ENCODE measurements around the gene LRRC28. TPM values are rescaled to one million over a fixed set of nuclear protein-coding genes. Genes with fewer than 3 reads are reported as not detected.

The LRRC28 gene
- total RNA-seq, 1 experiment from 2014 or later, result 30.5 TPM

DNA sequence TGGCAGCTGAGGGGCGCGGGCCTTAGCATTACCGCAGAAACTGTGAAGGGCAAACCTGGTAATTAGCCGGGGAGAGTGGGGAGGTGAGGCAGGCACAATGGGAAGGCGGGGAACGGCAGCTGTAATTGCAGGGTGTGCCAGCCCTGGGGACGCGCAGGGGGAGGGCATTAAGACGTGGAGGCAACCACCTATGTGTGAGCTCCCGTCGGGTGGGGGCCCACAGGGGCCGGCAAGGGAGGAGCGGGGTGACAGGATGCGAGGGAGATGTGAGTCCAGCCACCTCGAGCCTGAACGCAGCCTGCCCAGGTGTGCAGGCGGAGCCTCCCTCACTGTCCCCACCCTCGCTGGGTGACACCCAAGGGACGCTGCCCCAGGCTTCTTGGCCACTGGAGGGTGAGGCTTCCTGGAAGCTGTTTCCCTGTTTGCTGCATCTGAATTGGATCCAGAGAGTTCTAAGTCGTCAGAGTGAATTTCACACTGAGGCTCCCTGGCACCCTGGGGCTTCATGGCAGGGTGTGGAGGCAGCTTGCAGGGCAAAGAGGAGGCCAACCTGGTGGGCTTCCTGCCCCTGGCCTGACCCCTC, 183.9 kb downstream of the LRRC28 start:
- no peak for DNase-seq (ENCODE audit: low spot score)

DNA sequence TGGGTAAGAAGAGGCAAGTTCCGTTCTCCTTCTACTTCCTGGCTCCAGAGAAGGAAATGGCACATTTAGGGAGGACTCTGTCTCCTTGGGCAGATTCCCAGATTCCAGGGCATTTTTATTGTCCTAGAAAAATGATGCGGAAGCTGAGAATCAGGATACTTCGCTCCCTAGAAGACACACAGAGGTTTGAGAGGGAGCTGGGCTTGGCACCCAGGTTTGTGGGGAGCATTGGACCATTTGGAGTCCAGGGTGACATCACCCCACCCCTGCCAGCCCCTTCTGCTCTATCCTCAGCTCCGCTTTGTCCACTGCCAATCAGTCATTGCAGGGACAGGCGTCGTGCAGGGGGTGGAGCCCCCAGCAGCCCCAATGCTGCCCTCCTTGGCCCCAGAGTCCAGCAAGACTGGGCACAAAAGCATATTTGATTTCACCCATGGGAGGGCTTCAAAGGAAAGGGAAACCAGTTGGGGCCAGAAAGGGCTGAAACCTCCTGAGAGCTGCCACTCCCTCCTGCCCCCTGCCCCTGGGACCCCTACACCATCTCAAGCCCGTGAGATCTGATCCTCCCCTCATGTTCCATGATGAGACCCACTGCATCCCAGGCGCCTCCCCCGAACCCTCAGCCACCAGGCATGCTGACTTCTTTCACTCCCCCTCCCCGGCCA, 184.7 kb downstream of the LRRC28 start:
- no peak for DNase-seq (ENCODE audit: low spot score)

DNA sequence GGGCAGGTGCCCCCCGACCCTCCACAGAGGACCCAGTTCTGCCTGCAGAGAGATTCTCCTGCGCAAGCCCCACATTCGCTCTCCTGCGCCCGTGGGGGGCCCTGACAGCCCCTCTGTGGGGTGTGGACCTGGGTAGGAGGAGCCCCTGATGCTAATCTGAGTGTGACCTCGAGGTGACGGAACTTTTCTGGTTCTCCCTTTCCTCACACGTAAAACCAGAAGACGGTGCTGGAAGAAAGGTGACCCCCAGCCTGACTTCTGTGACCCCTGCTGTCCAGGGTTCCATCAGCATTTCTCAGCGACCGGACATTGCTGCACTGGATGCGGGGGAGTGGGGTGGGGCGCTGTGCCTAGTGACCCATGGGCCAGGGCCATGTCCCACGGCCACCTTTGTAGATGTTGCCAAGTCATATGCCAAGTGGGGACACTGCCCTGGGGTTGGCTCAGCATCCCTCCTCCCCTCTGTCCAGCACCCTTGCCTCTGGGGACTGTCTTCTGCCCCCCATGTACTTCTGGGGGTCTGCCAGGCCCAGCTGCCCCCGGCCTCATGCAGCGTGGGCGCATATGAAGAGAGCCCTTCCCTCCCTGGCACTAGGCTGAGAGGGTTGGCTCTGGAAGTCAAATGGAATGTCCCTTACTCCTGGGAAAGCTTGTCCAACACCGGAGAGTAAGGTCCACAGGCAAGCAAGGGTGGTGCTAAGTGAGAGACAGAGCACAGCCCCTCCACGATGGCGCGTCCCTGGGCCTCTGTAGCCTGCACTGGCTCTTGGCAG, 185.4 kb downstream of the LRRC28 start:
- no peak for DNase-seq (ENCODE audit: low spot score)

DNA sequence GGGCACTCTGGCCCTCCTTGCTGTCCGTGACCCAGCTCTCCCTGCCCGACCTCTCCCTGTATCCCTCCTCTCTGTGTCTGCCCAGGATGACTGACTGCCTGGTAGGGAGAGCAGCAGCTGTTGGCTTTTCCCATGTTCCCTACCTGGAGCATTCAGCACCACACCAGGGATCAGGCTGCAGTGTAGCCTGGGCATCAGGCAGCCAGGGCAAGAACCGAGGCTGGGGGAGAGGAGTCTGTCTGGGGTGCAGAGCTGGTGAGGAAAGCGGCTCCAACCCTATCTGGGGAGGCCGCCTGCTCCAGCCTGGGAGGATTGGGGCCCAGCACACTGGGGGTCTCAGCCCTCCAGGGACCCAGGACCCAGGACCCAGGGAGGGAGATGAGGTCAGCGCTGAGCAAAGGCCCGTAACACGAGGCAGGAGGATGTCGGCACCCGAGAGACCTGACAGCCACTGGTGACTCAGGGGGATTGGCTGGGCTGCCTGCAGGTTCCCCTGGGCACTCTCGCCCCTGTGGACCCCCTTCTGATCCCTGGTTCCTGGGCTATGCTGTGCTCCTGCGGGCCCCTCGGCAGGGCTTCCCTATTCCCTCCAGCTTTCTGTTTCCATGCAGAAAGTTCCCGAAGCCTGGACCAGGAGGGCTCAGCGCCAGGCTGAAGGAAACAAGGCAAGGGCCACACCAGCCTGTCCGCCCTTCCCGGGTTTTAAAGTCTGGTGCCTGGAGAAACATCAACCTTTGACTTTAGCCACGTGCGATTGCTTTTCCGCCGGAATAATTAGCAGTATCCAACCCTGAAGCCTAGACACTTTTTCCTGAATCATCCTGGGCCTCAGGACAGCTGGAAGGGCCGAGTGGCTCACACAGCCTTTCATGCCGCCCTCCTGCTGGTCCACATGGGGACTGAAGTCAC, 186.3 kb downstream of the LRRC28 start:
- no peak for DNase-seq (ENCODE audit: low spot score)

DNA sequence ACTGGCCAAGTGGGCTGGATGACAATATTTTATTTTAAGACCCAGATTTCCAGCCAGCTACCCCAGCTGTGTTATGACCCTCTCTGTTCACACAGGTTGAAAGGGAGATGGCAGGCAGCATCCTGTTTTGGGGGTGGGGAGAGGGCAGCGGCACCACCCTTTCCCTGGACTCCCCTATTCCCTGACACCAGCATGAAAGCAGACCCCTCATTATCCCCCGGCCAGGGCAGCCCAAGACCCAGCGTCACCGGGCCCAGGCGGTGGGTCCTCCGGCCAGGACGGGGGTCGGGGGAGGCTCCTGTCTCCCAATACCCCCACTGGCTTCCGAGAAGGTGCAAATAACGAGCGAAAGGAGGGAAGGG, 186.9 kb downstream of the LRRC28 start:
- DNase-seq (ENCODE audit: low spot score), result no peak

DNA sequence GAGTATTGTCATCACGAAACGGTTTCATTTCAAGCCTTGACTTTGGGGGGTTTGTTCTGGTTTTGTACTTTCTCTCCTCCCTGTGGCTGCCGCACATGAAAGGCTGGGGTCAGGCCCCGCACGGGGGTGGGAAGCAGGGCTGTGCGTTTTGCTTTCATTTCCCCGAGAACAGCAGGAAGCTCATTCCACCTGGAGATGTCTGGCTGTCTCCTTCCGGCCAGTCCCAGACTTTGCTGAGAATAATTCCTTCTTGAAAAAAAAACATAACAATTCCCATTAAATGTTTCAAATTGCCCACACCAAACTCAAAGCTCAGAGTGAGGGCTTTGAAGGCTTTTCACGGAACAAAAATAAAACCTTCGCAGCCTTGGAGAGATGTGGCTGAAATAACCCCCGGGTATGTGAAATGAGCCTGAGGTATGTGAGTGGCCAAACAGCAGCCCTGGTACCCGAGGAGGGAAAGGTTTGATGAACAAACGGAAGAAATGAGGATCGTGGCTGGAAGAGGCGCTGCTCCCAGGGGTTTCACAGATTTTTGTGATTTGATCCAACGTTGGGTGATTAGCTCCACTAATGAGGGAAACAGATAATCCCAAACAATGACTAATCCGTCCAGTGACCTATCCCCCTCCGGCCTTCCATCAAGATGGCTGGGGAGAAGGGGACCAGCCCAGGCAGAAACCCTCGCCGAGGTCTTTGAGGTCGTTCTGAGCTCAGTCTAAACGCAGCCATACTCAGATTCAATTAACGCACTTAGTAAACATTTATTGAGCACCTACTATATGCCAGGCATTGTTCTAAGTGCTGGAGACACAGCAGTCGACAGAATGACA, 187.6 kb downstream of the LRRC28 start:
- no peak for DNase-seq (ENCODE audit: low spot score)

DNA sequence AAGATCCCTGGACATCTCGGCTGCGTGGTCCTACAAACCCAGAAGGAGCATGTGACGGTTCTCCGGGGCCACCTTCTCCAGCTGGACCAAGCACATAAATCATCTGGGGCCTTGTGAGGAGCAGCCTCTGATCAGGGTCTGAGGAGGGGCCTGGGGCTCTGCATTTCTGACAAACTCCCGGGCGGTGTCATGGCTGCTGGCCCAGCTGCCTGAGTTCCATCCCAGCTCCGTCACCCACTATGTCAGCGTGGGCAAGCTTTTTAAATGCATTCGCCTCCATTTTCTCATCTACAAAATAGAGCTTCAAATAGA, 188.2 kb downstream of the LRRC28 start:
- DNase-seq (ENCODE audit: low spot score), result no peak

DNA sequence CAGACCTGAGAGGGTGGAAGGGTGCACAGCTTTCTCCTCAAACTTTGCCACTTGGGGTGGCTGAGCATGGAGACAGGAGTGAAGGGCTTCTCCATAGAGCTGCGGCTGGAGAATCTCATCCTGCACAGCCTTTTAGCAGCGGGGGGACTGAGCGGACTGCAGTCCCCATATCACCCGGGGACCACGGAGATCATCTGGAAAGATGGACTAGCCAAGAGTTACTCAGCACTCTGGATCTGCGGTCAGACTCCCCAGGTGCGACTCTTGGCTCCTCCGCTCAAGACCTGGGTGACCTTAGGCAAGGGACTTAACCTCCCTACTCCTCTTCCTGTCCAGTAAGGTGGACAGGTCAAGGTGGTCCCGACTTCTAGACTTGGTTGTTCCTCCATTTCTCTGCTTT, 188.7 kb downstream of the LRRC28 start:
- no peak for DNase-seq (ENCODE audit: low spot score)

Other genes starting within 250 kb of the LRRC28 start
- gene PGPEP1L, start 243.7 kb upstream of the LRRC28 start, total RNA-seq (2014; rRNA removed; shearing (Covaris generic)), result not detected in 2 replicates
- 6.6 and 8.0 TPM in 2 replicates for gene SYNM, start 146.4 kb upstream of the LRRC28 start, total RNA-seq (2014; rRNA removed; shearing (Covaris generic))
- gene TTC23, start 1.9 kb upstream of the LRRC28 start, total RNA-seq (2014; rRNA removed; shearing (Covaris generic)), result 13.0 and 20.6 TPM in 2 replicates

Measured in H4 (cell line).